Erythroblast (primary cell): ENCODE data around the gene C20orf204.

Experiments used
- GATA1 ChIP-seq: IDR thresholded peaks from 2 replicates; pipeline ENCODE4 v1.6.1; 2011; ENCODE audit warnings: low read depth, mild to moderate bottlenecking, control low read depth, low read length, moderate library complexity
- POLR2A ChIP-seq: IDR thresholded peaks from 2 replicates; pipeline ENCODE4 v1.6.1; 2011; ENCODE audit warnings: mild to moderate bottlenecking, low read length

DNA sequence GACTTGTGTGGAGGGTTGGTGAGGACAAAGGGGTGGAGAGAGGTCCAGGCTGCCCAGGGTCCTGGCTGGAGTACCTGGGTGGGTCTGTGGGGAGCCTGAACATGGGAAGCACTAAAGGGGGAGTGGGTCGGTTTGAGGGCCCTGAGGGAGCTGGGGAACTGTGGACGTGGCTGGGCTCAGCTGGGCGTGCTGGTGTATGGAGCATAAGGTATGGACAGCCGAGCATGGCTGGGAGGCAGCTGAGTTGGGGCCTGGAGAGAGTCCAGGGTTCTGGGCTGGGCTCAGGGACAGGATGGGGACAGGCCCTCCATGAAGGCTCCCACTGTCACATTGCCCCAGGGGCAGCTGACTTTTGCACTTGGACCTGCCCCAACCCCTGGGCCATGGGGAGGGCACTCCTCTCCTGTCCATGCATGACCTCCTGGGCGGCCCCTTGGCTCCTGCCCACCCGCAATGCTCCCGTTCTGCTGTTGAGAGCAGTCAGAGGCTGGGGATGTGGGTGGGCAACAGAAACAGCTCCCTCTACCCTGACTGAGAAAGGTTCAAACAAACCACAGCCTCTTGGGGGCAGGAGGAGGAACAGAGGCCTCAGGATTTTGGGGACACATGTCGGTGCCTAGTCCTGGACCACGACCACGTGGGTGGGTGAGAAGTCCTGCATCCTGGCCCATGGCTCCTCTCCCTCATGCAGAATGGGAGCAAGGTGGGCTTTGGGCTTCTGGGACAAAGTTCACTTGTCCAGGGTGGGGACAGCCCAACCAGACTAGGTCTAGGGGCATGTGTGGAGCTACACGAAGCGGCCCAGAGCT is 4.5 kb downstream of the C20orf204 start:
- no peak for TF ChIP-seq POLR2A
- TF ChIP-seq GATA1 = no peak
